ENCODE results near the gene CLSTN2.

DNA sequence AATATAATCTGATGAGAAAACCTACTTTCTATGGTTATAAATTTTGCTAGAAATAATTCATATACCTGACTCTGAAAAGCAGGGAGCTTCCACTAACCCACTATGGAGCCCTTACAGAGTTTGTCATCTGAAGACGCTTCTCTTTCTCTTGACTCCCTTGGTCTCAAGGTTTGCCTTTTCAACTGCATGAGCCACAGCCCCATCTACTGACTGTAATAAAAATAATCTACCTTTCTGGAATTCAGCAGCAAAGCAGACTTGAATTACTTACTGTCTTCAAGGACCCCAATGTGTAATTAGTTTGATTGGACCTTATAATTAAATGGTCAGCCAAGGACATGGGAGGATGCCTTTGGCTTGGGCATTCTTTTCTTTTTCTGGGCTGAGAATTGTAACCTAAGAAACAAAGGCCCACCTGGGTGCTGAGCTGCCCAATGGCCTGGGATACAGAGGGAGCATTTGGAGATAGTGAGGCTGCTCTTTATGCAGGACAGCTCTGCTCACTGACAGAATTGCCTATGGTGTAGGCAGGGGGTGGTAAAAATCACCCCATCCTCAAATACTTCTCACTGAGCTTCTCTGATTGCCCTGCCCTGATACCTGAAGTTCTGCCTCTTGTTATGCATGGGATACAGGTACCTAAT, 564.3 kb downstream of the CLSTN2 start:
- TF ChIP-seq POLR2A (IDR thresholded peaks at IDR 0.05): no peak
- TF ChIP-seq, protein P1, sequence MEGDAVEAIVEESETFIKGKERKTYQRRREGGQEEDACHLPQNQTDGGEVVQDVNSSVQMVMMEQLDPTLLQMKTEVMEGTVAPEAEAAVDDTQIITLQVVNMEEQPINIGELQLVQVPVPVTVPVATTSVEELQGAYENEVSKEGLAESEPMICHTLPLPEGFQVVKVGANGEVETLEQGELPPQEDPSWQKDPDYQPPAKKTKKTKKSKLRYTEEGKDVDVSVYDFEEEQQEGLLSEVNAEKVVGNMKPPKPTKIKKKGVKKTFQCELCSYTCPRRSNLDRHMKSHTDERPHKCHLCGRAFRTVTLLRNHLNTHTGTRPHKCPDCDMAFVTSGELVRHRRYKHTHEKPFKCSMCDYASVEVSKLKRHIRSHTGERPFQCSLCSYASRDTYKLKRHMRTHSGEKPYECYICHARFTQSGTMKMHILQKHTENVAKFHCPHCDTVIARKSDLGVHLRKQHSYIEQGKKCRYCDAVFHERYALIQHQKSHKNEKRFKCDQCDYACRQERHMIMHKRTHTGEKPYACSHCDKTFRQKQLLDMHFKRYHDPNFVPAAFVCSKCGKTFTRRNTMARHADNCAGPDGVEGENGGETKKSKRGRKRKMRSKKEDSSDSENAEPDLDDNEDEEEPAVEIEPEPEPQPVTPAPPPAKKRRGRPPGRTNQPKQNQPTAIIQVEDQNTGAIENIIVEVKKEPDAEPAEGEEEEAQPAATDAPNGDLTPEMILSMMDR (IDR thresholded peaks at IDR 0.05): peak in 1 of 6 experiments; percentile 3
